GM12864 (cell line): ENCODE measurements around the gene TAMALIN.
"Not testable (repeated sequence)": the region's sequence is repeated elsewhere in the genome, so short reads cannot be mapped to it uniquely, and the experiment has no call there.

Experiments
- DNase-seq: peaks from one replicate; pipeline ENCODE4 v3.0.0-alpha.2; 2011; ENCODE audit warnings: low read depth
- H3K4me3 ChIP-seq: 2 replicates; pipeline ENCODE4 v1.5.1; 2011; ENCODE audit warnings: mild to moderate bottlenecking, low read depth, low read length, control low read depth
- CTCF ChIP-seq: IDR thresholded peaks from 2 replicates; pipeline ENCODE4 v1.5.1; 2011; ENCODE audit warnings: low read depth, mild to moderate bottlenecking, moderate library complexity, low read length, control low read depth, inconsistent platforms; ENCODE audit errors: missing control alignments

The TAMALIN gene

GRCh38 chr12:51972849-51973273, 33.9 kb upstream of the TAMALIN start:
- no peak overlapping the region for H3K4me3 ChIP-seq
- DNase-seq, result no peak
- TF ChIP-seq CTCF, result no peak

- TF ChIP-seq CTCF, result no peak
- no peak overlapping the region for H3K4me3 ChIP-seq
- no peak for DNase-seq
Measured at GRCh38 chr12:51973560-51973959, 33.2 kb upstream of the TAMALIN start.

GRCh38 chr12:51974646-51975045, 32.1 kb upstream of the TAMALIN start:
- DNase-seq, result no peak
- TF ChIP-seq CTCF, result no peak
- H3K4me3 ChIP-seq, result no peak overlapping the region

GRCh38 chr12:51975196-51975595, 31.6 kb upstream of the TAMALIN start:
- no peak overlapping the region for H3K4me3 ChIP-seq
- DNase-seq, result no peak
- TF ChIP-seq CTCF, result no peak

GRCh38 chr12:51976376-51977160, 30.2 kb upstream of the TAMALIN start:
- DNase-seq, result no peak
- TF ChIP-seq CTCF, result no peak
- H3K4me3 ChIP-seq, result no peak overlapping the region

GRCh38 chr12:51977320-51977753, 29.4 kb upstream of the TAMALIN start:
- H3K4me3 ChIP-seq, result no peak overlapping the region
- no peak for TF ChIP-seq CTCF
- DNase-seq, result no peak

- not testable (repeated sequence) for DNase-seq
Measured at GRCh38 chr12:51979306-51979705, 27.4 kb upstream of the TAMALIN start.

More at GRCh38 chr12:51979306-51979705, 27.4 kb upstream of the TAMALIN start:
- not testable (repeated sequence) for H3K4me3 ChIP-seq
